PC-3 (cell line): ENCODE measurements around the gene CTXN1. TPM values are rescaled to one million over a fixed set of nuclear protein-coding genes. Genes with fewer than 3 reads are reported as not detected.
A peak's percentile ranks its signal among the peaks of the same experiment; 100 is the strongest.

Experiments
- ATAC-seq: fragments of 200-7000 bp; cut with Tn5 transposase; 2 replicates; pipeline ENCODE4 v1.9.1; 2020; ENCODE audit warnings: mild to moderate bottlenecking, moderate library complexity
- BruUV-seq: library from RNA; stranded (reverse); fragments of 400-500 nt; replicated peaks from 2 replicates; lab custom pipeline; 2021; lab: Mats Ljungman, UMichigan
- CTCF ChIA-PET: fragments of 300-600 bp; sonication (Branson Sonifier 250); formaldehyde crosslinking; loops from one replicate; lab custom pipeline; 2022; ENCODE audit warnings: antibody characterized with exemption; lab: Charles Lee
- POLR2A ChIA-PET: fragments of 300-600 bp; sonication (Branson Sonifier 250); formaldehyde crosslinking; loops from one replicate; lab custom pipeline; 2022; ENCODE audit warnings: antibody characterized with exemption; ENCODE audit not compliant: unreplicated experiment; lab: Charles Lee
- DNase-seq: peaks from one replicate; pipeline ENCODE4 v3.0.0-alpha.2; 2015
- H2AFZ ChIP-seq: fragments of 300-600 bp; sonication (generic); 2 replicates; pipeline ENCODE4 v1.6.0; 2016; ENCODE audit warnings: antibody characterized with exemption, low read length
- H3F3A ChIP-seq: fragments of 300-600 bp; sonication (generic); one replicate; pipeline ENCODE4 v1.6.0; 2017; ENCODE audit warnings: antibody characterized with exemption, low read length, control low read depth, mild to moderate bottlenecking; ENCODE audit not compliant: unreplicated experiment
- H3K27ac ChIP-seq: fragments of 300-600 bp; sonication (generic); 2 replicates; pipeline ENCODE4 v1.5.1; 2016; ENCODE audit warnings: mild to moderate bottlenecking, low read length
- H3K27me3 ChIP-seq: fragments of 300-600 bp; sonication (generic); 2 replicates; pipeline ENCODE4 v1.6.1; 2016; ENCODE audit warnings: low read length, mixed read lengths
- H3K36me3 ChIP-seq: fragments of 300-600 bp; sonication (generic); 2 replicates; pipeline ENCODE4 v1.6.1; 2016; ENCODE audit warnings: low read depth, mixed run types, low read length, mixed read lengths
- H3K4me1 ChIP-seq: fragments of 300-600 bp; sonication (generic); 2 replicates; pipeline ENCODE4 v1.5.1; 2016; ENCODE audit warnings: low read length; ENCODE audit not compliant: insufficient read depth
- H3K4me2 ChIP-seq: fragments of 300-600 bp; sonication (generic); 2 replicates; pipeline ENCODE4 v1.6.0; 2016; ENCODE audit warnings: low read length
- H3K4me3 ChIP-seq: fragments of 300-600 bp; sonication (generic); 2 replicates; pipeline ENCODE4 v1.5.1; 2016; ENCODE audit warnings: mild to moderate bottlenecking, low read length, mixed read lengths
- H3K79me2 ChIP-seq: fragments of 300-600 bp; sonication (generic); 2 replicates; pipeline ENCODE4 v1.6.1; 2017; ENCODE audit warnings: low read length, mixed read lengths
- H3K9ac ChIP-seq: fragments of 300-600 bp; sonication (generic); 2 replicates; pipeline ENCODE4 v1.6.0; 2016; ENCODE audit warnings: mild to moderate bottlenecking, low read length
- H3K9me2 ChIP-seq: fragments of 300-600 bp; sonication (generic); replicated peaks from 2 replicates; pipeline ENCODE4 v1.6.1; 2016; ENCODE audit warnings: mixed run types, low read length, mixed read lengths
- H3K9me3 ChIP-seq: fragments of 300-600 bp; sonication (generic); 2 replicates; pipeline ENCODE4 v1.6.1; 2016; ENCODE audit warnings: low read length, mixed read lengths
- H4K20me1 ChIP-seq: fragments of 300-600 bp; sonication (generic); 2 replicates; pipeline ENCODE4 v1.6.1; 2016; ENCODE audit warnings: low read length, mixed read lengths
- CTCF ChIP-seq: fragments of 300-600 bp; sonication (generic); conservative IDR thresholded peaks from 2 replicates; pipeline ENCODE4 v1.5.1; 2017; ENCODE audit warnings: antibody characterized with exemption, low read depth, mild to moderate bottlenecking, low read length
- EZH2 ChIP-seq: fragments of 300-600 bp; sonication (generic); IDR thresholded peaks from one replicate; pipeline ENCODE4 v1.6.1; 2017; ENCODE audit warnings: antibody characterized with exemption, mild to moderate bottlenecking, low read length; ENCODE audit not compliant: unreplicated experiment
- EZH2phosphoT487 ChIP-seq: fragments of 300-600 bp; sonication (generic); IDR thresholded peaks from 2 replicates; pipeline ENCODE4 v1.6.1; 2018; ENCODE audit warnings: mild to moderate bottlenecking, antibody characterized with exemption, low read length, borderline replicate concordance
- intact Hi-C: fragments of 100-400 bp; cut with micrococcal nuclease; formaldehyde crosslinking; loops from 2 replicates; pipeline ENCODE4 v1.9.0; 2023
- total RNA-seq: library from RNA; depleted of rRNA; stranded (reverse); fragments of >200 nt; gene quantifications from 2 replicates; pipeline ENCODE4 v1.2.3, GENCODE V29; 2014

CTXN1 gene
- total RNA-seq, 1 experiment from 2014 or later, result 11.4 TPM

GRCh38 chr19:7905268-7905667 is 20.7 kb downstream of the CTXN1 start:
- Histone ChIP-seq H3K9ac (peak overlapping the region; percentile 87; the same call in 1 of the 2 replicates), H3K9me2 (no peaks in the 10 kb centered on the region), H3K4me3 (peak overlapping the region; percentile 77), H4K20me1 (0 out of 2 replicates have a peak, but pooled peaks cover 3% of the 10 kb centered on the region), H3K4me1 (peaks cover 20% of the 10 kb centered on the region), H3K27me3 (no peaks in the 10 kb centered on the region), H3F3A (peaks cover 11% of the 10 kb centered on the region), H3K36me3 (peaks cover 6% of the 10 kb centered on the region; the same call in 1 of the 2 replicates), H3K27ac (no peak overlapping the region), H3K9me3 (no peaks in the 10 kb centered on the region), H3K4me2 (peak overlapping the region; percentile 96), H3K79me2 (peaks cover 54% of the 10 kb centered on the region), H2AFZ (no peak overlapping the region)
- BruUV-seq, result no TSS peak
- CTCF ChIA-PET, result no interaction called here
- TF ChIP-seq EZH2phosphoT487 (no peak), EZH2 (no peak), CTCF (no peak)
- intact Hi-C loops, result no loop called here
- POLR2A ChIA-PET, result no interaction called here
- ATAC-seq (no peak), DNase-seq (no peak)

- H3K36me3 ChIP-seq, result no peaks in the 10 kb centered on the region; the same call in 1 of the 2 replicates
- H3F3A ChIP-seq, result peaks cover 11% of the 10 kb centered on the region
- POLR2A ChIA-PET, result interaction anchor here (0.6 to 1.0 kb wide), 3 partner anchors 16 to 35 kb away, joined by 3 to 4 read pairs (median 3); no protein-coding TSS in a partner anchor
- CTCF ChIA-PET, result interaction anchor here (0.5 to 2.0 kb wide), 4 partner anchors 11 to 336 kb away, joined by 3 to 23 read pairs (median 6); partner anchors contain the start of gene SNAPC2
- peaks cover 54% of the 10 kb centered on the region for H3K79me2 ChIP-seq
- 0 out of 2 replicates have a peak, but pooled peaks cover 3% of the 10 kb centered on the region for H4K20me1 ChIP-seq
- H3K4me2 ChIP-seq, result peak overlapping the region; percentile 96
- peak overlapping the region; percentile 77 for H3K4me3 ChIP-seq
- peak overlapping the region; percentile 64 for H2AFZ ChIP-seq
- intact Hi-C loops, result loop anchor here (5.0 kb wide), 1 partner anchor 623 kb away; no protein-coding TSS in a partner anchor
- peak overlapping the region; percentile 11; the same call in 1 of the 2 replicates for H3K27ac ChIP-seq
- H3K27me3 ChIP-seq, result no peaks in the 10 kb centered on the region
- DNase-seq, result no peak
- TF ChIP-seq EZH2phosphoT487 (no peak), EZH2 (no peak), CTCF (no peak)
- ATAC-seq, result peak; percentile 31
- no peaks in the 10 kb centered on the region for H3K9me3 ChIP-seq
- H3K9me2 ChIP-seq, result no peaks in the 10 kb centered on the region
- H3K9ac ChIP-seq, result peak overlapping the region; percentile 87
- peaks cover 20% of the 10 kb centered on the region for H3K4me1 ChIP-seq
- BruUV-seq, result no TSS peak
Observed at GRCh38 chr19:7904074-7905020, 21.6 kb downstream of the CTXN1 start.
